H1 (cell line): ENCODE results near the gene TMX2. TPM values are rescaled to one million over a fixed set of nuclear protein-coding genes. Genes with fewer than 3 reads are reported as not detected.

Experiments
- CTCF ChIA-PET: fragments of 300-600 bp; sonication (Branson Sonifier 250); formaldehyde crosslinking; loops from one replicate; lab custom pipeline; 2021; ENCODE audit not compliant: partially characterized antibody; lab: Charles Lee
- POLR2A ChIA-PET: fragments of 300-600 bp; sonication (Branson Sonifier 250); formaldehyde crosslinking; loops from one replicate; lab custom pipeline; 2021; ENCODE audit warnings: inconsistent platforms; ENCODE audit not compliant: partially characterized antibody; lab: Charles Lee
- DNase-seq, 2 experiments: peaks; one replicate each; pipeline versions ENCODE4 v3.0.0 to v3.0.0-alpha.2; 2010 to 2022; ENCODE audit warnings: low spot score in 2 of 2, low read depth in 1 of 2, mixed read lengths in 1 of 2
- FAIRE-seq: peaks from 2 replicates; lab custom pipeline; 2011; peaks lifted over from hg19 to GRCh38; lab: Jason Lieb, UNC
- H2AFZ ChIP-seq: 2 replicates; pipeline ENCODE4 v1.8.1; 2012; ENCODE audit warnings: low read length, inconsistent platforms
- H2AK5ac ChIP-seq: 2 replicates; pipeline ENCODE4 v1.6.1; 2013; ENCODE audit warnings: low read depth, low read length
- H2BK120ac ChIP-seq: replicated peaks from 2 replicates; pipeline ENCODE3; 2013; ENCODE audit warnings: low read depth, low read length, inconsistent platforms
- H2BK12ac ChIP-seq: 2 replicates; pipeline ENCODE4 v1.6.1; 2013; ENCODE audit warnings: low read depth, low read length
- H2BK15ac ChIP-seq: 2 replicates; pipeline ENCODE4 v1.6.1; 2013; ENCODE audit warnings: low read length
- H2BK20ac ChIP-seq: 2 replicates; pipeline ENCODE4 v1.6.1; 2013; ENCODE audit warnings: low read length
- H2BK5ac ChIP-seq: 2 replicates; pipeline ENCODE4 v1.6.1; 2013; ENCODE audit warnings: low read depth, low read length
- H3K14ac ChIP-seq: 2 replicates; pipeline ENCODE4 v1.6.1; 2013; ENCODE audit warnings: inconsistent platforms; ENCODE audit not compliant: insufficient read length
- H3K18ac ChIP-seq: 2 replicates; pipeline ENCODE4 v1.6.1; 2013; ENCODE audit warnings: low read length; ENCODE audit errors: extremely low read depth
- H3K23ac ChIP-seq: 2 replicates; pipeline ENCODE4 v1.6.1; 2013; ENCODE audit warnings: inconsistent platforms; ENCODE audit not compliant: insufficient read length
- H3K23me2 ChIP-seq: 2 replicates; pipeline ENCODE4 v1.6.1; 2013; ENCODE audit warnings: low read depth, low read length
- H3K27ac ChIP-seq: 2 replicates; pipeline ENCODE4 v1.6.1; 2011; ENCODE audit warnings: low read depth, low read length, inconsistent platforms
- H3K27me3 ChIP-seq, 4 experiments: replicated peaks in 1 of 4; 1 replicate in 1 of 4; 2 replicates in 3 of 4; pipeline versions ENCODE4 v1.6.1 to v1.8.1; 2011 to 2013; ENCODE audit warnings: low read length in 3 of 4, mild to moderate bottlenecking in 3 of 4, inconsistent platforms in 2 of 4, mixed read lengths in 2 of 4, moderate library complexity in 1 of 4; ENCODE audit not compliant: control insufficient read depth in 3 of 4, insufficient read depth in 3 of 4; ENCODE audit errors: extremely low read depth in 1 of 4
- H3K36me3 ChIP-seq, 4 experiments: 2 replicates each; pipeline versions ENCODE4 v1.6.1 to v1.8.1; 2011 to 2013; ENCODE audit warnings: mild to moderate bottlenecking in 4 of 4, low read length in 3 of 4, moderate library complexity in 2 of 4, control low read depth in 1 of 4, inconsistent platforms in 1 of 4; ENCODE audit not compliant: insufficient read depth in 4 of 4, control insufficient read depth in 2 of 4
- H3K4ac ChIP-seq: replicated peaks from 2 replicates; pipeline ENCODE3; 2013; ENCODE audit warnings: low read length, low read depth, mixed read lengths, inconsistent platforms; ENCODE audit not compliant: insufficient read length
- H3K4me1 ChIP-seq, 4 experiments: replicated peaks in 1 of 4; 1 replicate in 1 of 4; 2 replicates in 3 of 4; pipeline versions ENCODE4 v1.6.1 to v1.8.1; 2011 to 2013; ENCODE audit warnings: low read length in 3 of 4, inconsistent platforms in 2 of 4, mixed read lengths in 1 of 4; ENCODE audit not compliant: insufficient read depth in 4 of 4, control insufficient read depth in 3 of 4
- H3K4me2 ChIP-seq, 2 experiments: 2 replicates each; pipeline versions ENCODE4 v1.6.1 to v1.8.1; 2011 to 2013; ENCODE audit warnings: low read depth in 2 of 2, low read length in 2 of 2, control low read depth in 1 of 2, inconsistent platforms in 1 of 2, mild to moderate bottlenecking in 1 of 2; ENCODE audit not compliant: insufficient read depth in 1 of 2
- H3K4me3 ChIP-seq, 4 experiments: fragments of 200-600, 300-600 bp in 1 of 4; sonication (generic), shearing (Covaris generic), sonication (Bioruptor Twin) in 1 of 4; 2 replicates each; pipeline versions ENCODE4 v1.5.1 to v1.8.1; 2011 to 2016; ENCODE audit warnings: low read length in 4 of 4, low read depth in 3 of 4, control low read depth in 2 of 4, inconsistent platforms in 2 of 4, mild to moderate bottlenecking in 2 of 4, mixed read lengths in 1 of 4, moderate library complexity in 1 of 4; ENCODE audit not compliant: insufficient read depth in 2 of 4; ENCODE audit errors: extremely low read depth in 1 of 4
- H3K56ac ChIP-seq: replicated peaks from 2 replicates; pipeline ENCODE3; 2013; ENCODE audit warnings: low read depth, mild to moderate bottlenecking, mixed read lengths, low read length, inconsistent platforms; ENCODE audit not compliant: insufficient read length
- H3K79me1 ChIP-seq: 2 replicates; pipeline ENCODE4 v1.6.1; 2013; ENCODE audit warnings: low read depth, low read length, control low read depth
- H3K79me2 ChIP-seq, 2 experiments: 2 replicates each; pipeline versions ENCODE4 v1.6.1 to v1.8.1; 2012 to 2013; ENCODE audit warnings: low read length in 2 of 2, mild to moderate bottlenecking in 2 of 2, inconsistent platforms in 1 of 2; ENCODE audit not compliant: insufficient read depth in 2 of 2, control insufficient read depth in 1 of 2
- H3K9ac ChIP-seq, 4 experiments: replicated peaks in 1 of 4; 1 replicate in 1 of 4; 2 replicates in 3 of 4; pipeline versions ENCODE4 v1.6.1 to v1.8.1; 2011 to 2013; ENCODE audit warnings: low read depth in 3 of 4, low read length in 3 of 4, control low read depth in 2 of 4, mild to moderate bottlenecking in 2 of 4, moderate library complexity in 2 of 4, inconsistent platforms in 1 of 4; ENCODE audit errors: extremely low read depth in 1 of 4
- H3K9me3 ChIP-seq, 2 experiments: 2 replicates each; pipeline versions ENCODE4 v1.6.1 to v1.8.1; 2012 to 2013; ENCODE audit warnings: mild to moderate bottlenecking in 2 of 2, moderate library complexity in 2 of 2, control low read depth in 1 of 2, inconsistent platforms in 1 of 2, low read depth in 1 of 2, low read length in 1 of 2, mixed read lengths in 1 of 2; ENCODE audit not compliant: insufficient read depth in 2 of 2
- H4K20me1 ChIP-seq, 2 experiments: replicated peaks in 1 of 2; 2 replicates each; pipeline versions ENCODE3 to v1.8.1; 2011 to 2013; ENCODE audit warnings: inconsistent platforms in 2 of 2, low read length in 2 of 2, mild to moderate bottlenecking in 1 of 2; ENCODE audit not compliant: insufficient read depth in 2 of 2, control insufficient read depth in 1 of 2
- H4K5ac ChIP-seq: 2 replicates; pipeline ENCODE4 v1.6.1; 2013; ENCODE audit warnings: low read length, low read depth, mixed read lengths, inconsistent platforms; ENCODE audit not compliant: insufficient read length
- H4K8ac ChIP-seq: 2 replicates; pipeline ENCODE4 v1.8.0; 2013; ENCODE audit warnings: mild to moderate bottlenecking, moderate library complexity, low read length, inconsistent platforms; ENCODE audit not compliant: insufficient read depth; ENCODE audit errors: extremely low read depth
- H4K91ac ChIP-seq: replicated peaks from 2 replicates; pipeline ENCODE3; 2013; ENCODE audit warnings: low read length, mixed read lengths, inconsistent platforms; ENCODE audit not compliant: insufficient read length
- BRCA1 ChIP-seq: IDR thresholded peaks from 2 replicates; pipeline ENCODE4 v1.6.1; 2012; ENCODE audit warnings: low read depth, low read length, improper control_type of control experiment
- CBX5 ChIP-seq: fragments of 300-800, 300-1000 bp; sonication (generic); IDR thresholded peaks from 2 replicates; pipeline ENCODE4 v1.7.1; 2016; ENCODE audit warnings: antibody characterized with exemption, low read length, low read depth
- JUND ChIP-seq: IDR thresholded peaks from 2 replicates; pipeline ENCODE4 v1.6.1; 2011; ENCODE audit warnings: mild to moderate bottlenecking, improper control_type of control experiment, low read length
- NRF1 ChIP-seq: IDR thresholded peaks from 2 replicates; pipeline ENCODE4 v1.6.1; 2011; ENCODE audit warnings: mild to moderate bottlenecking, low read depth, low read length, improper control_type of control experiment
- PHF8 ChIP-seq: fragments of 200-600 bp; sonication (generic); conservative IDR thresholded peaks from 2 replicates; pipeline ENCODE4 v1.7.1; 2012; ENCODE audit warnings: low read depth, mild to moderate bottlenecking, inconsistent platforms, low read length, moderate library complexity
- SP2 ChIP-seq: IDR thresholded peaks from 2 replicates; pipeline ENCODE4 v1.6.1; 2012; ENCODE audit warnings: mild to moderate bottlenecking, low read length, inconsistent platforms
- TAF7 ChIP-seq: optimal IDR thresholded peaks from 2 replicates; pipeline ENCODE3; 2011; ENCODE audit warnings: low read depth, mild to moderate bottlenecking, inconsistent platforms, low read length, moderate library complexity, borderline replicate concordance
- polyA plus RNA-seq, 7 experiments: library from polyadenylated mRNA; depleted of rRNA in 3 of 7; stranded (reverse) in 5 of 7; unstranded in 2 of 7; fragments of >200 nt in 5 of 7; fragments of 200-250 nt in 2 of 7; gene quantifications; 1 replicate in 5 of 7; 2 replicates in 1 of 7; 4 replicates in 1 of 7; pipeline versions ENCODE4 v1.2.1 to v1.2.3, GENCODE V29; 2011 to 2013; ENCODE audit warnings: missing spikeins in 2 of 7, mixed read lengths in 2 of 7
- total RNA-seq: library from RNA; stranded (reverse); fragmentation: NEBNext Ultra II Directional; extraction: Animal tissue kit (Norgen Biotek cat#: 25700); gene quantifications from 2 replicates; pipeline ENCODE4 v1.2.1, GENCODE V29; 2021
- TF ChIP-seq, protein P1 (sequence below): IDR thresholded peaks from 2 replicates; pipeline ENCODE4 v1.6.1; 2012; ENCODE audit warnings: low read length, inconsistent platforms

TMX2 gene
- total and polyA plus RNA-seq, 2 of the 8 experiments (the other 6 are each of a cell fraction or from before 2014, with no cell fraction given): 70.4 to 100.0 TPM

DNA sequence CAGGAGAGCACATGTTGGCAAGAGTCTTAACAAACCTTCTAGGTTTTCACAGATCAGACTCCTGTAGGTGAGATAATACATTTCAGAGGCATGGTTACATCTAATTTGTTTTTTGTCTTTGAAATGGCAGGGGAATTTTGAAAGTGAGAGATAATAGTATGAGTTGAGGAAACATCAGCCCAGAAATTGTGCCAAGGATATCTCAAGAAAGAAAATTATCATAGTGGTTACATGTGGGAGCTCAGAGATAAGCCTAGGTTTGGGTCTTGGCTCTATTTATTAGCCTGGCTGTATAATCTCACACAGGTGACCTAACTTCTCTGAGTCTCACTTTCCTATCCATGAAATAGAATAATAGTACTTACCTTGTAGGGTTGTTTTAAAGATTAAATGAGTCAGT, 38.8 kb downstream of the TMX2 start:
- no peak for FAIRE-seq
- Histone ChIP-seq H3K36me3 (no peaks in the 10 kb centered on the region), H2BK15ac (no peak overlapping the region), H3K56ac (no peak overlapping the region), H4K5ac (no peak overlapping the region), H2BK20ac (no peak overlapping the region), H3K14ac (no peak overlapping the region), H3K27me3 (no peaks in the 10 kb centered on the region), H3K79me1 (no peaks in the 10 kb centered on the region), H3K27ac (no peak overlapping the region), H2AFZ (no peak overlapping the region), H3K23ac (no peak overlapping the region), H3K23me2 (no peaks in the 10 kb centered on the region), H2BK120ac (no peak overlapping the region), H3K9ac (no peak overlapping the region), H4K20me1 (no peaks in the 10 kb centered on the region), H3K4ac (no peak overlapping the region), H3K9me3 (no peaks in the 10 kb centered on the region), H3K18ac (no peak overlapping the region), H4K91ac (no peak overlapping the region), H2AK5ac (no peak overlapping the region), H3K4me2 (no peak overlapping the region), H2BK5ac (no peak overlapping the region), H4K8ac (no peak overlapping the region), H3K4me3 (no peak overlapping the region), H2BK12ac (no peak overlapping the region), H3K4me1 (no peaks in the 10 kb centered on the region; a peak in 1 of 7 replicates), H3K79me2 (no peaks in the 10 kb centered on the region)
- ChIA-PET POLR2A (interaction anchor here (0.5 to 2.7 kb wide), 10 partner anchors 9 to 762 kb away, joined by 3 to 22 read pairs (median 4); partner anchors contain the start of genes CTNND1 and SELENOH), CTCF (interaction anchor here (0.9 to 12.1 kb wide), 26 partner anchors 9 to 309 kb away, joined by 3 to 182 read pairs (median 4); partner anchors contain the start of genes CTNND1 and SELENOH)
- DNase-seq: no peak
- TF ChIP-seq TAF7 (no peak), JUND (no peak), PHF8 (no peak), CBX5 (no peak), BRCA1 (no peak), SP2 (no peak), NRF1 (no peak)
- TF ChIP-seq, protein P1, sequence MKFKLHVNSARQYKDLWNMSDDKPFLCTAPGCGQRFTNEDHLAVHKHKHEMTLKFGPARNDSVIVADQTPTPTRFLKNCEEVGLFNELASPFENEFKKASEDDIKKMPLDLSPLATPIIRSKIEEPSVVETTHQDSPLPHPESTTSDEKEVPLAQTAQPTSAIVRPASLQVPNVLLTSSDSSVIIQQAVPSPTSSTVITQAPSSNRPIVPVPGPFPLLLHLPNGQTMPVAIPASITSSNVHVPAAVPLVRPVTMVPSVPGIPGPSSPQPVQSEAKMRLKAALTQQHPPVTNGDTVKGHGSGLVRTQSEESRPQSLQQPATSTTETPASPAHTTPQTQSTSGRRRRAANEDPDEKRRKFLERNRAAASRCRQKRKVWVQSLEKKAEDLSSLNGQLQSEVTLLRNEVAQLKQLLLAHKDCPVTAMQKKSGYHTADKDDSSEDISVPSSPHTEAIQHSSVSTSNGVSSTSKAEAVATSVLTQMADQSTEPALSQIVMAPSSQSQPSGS: no peak
